ENCODE measurements around the gene ASS1.
"Not testable (repeated sequence)": the region's sequence is repeated elsewhere in the genome, so short reads cannot be mapped to it uniquely, and the experiment has no call there.

The ASS1 gene

GRCh38 chr9:130419521-130420035 lies 25.2 kb upstream of the ASS1 start:
- DNase-seq = no peak

- DNase-seq = peak; percentile 22
These were observed 23.5 kb upstream of the ASS1 start for GRCh38 chr9:130421154-130421801.

GRCh38 chr9:130421802-130422276 lies 22.9 kb upstream of the ASS1 start:
- DNase-seq = peak; percentile 87

- DNase-seq = no peak
These were observed 22.2 kb upstream of the ASS1 start for GRCh38 chr9:130422546-130422945.

- no peak for DNase-seq
These were observed 21.5 kb upstream of the ASS1 start for GRCh38 chr9:130423272-130423671.

- DNase-seq = no peak
These were observed 19.9 kb upstream of the ASS1 start for GRCh38 chr9:130424595-130425454.

- no peak for DNase-seq
These were observed 18.9 kb upstream of the ASS1 start for GRCh38 chr9:130425741-130426466.

GRCh38 chr9:130426467-130426773 lies 18.3 kb upstream of the ASS1 start:
- DNase-seq = no peak

GRCh38 chr9:130426883-130427282 lies 17.9 kb upstream of the ASS1 start:
- DNase-seq = no peak

- DNase-seq = no peak
These were observed 17.4 kb upstream of the ASS1 start for GRCh38 chr9:130427326-130427725.

GRCh38 chr9:130428086-130428665 lies 16.6 kb upstream of the ASS1 start:
- no peak for DNase-seq

GRCh38 chr9:130429381-130429780 lies 15.4 kb upstream of the ASS1 start:
- no peak for DNase-seq

GRCh38 chr9:130429831-130430230 lies 14.9 kb upstream of the ASS1 start:
- no peak for DNase-seq

- no peak for DNase-seq
These were observed 14.5 kb upstream of the ASS1 start for GRCh38 chr9:130430232-130430631.

GRCh38 chr9:130430734-130431535 lies 13.8 kb upstream of the ASS1 start:
- DNase-seq = no peak

GRCh38 chr9:130431536-130432303 lies 13.0 kb upstream of the ASS1 start:
- DNase-seq = no peak

- no peak for DNase-seq
These were observed 12.4 kb upstream of the ASS1 start for GRCh38 chr9:130432362-130432761.

- peak; percentile 39 for DNase-seq
These were observed 12.0 kb upstream of the ASS1 start for GRCh38 chr9:130432796-130433167.

- DNase-seq = peak; percentile 56
These were observed 11.4 kb upstream of the ASS1 start for GRCh38 chr9:130433168-130433946.

- no peak for DNase-seq
These were observed 10.9 kb upstream of the ASS1 start for GRCh38 chr9:130433947-130434262.

- DNase-seq = not testable (repeated sequence)
These were observed 10.1 kb upstream of the ASS1 start for GRCh38 chr9:130434656-130435055.

All from NCI-H146 (cell line).